HG02884 (cell line): ENCODE measurements around the gene TANGO2.

Experiments used
- ATAC-seq: cut with Tn5 transposase; IDR thresholded peaks from one replicate; pipeline ENCODE4 v1.9.1; 2021; ENCODE audit warnings: mild to moderate bottlenecking, moderate library complexity; ENCODE audit not compliant: unreplicated experiment

Gene TANGO2

GRCh38 chr22:19994851-19995610 lies 25.9 kb upstream of the TANGO2 start:
- ATAC-seq = no peak

- no peak for ATAC-seq
Measured at GRCh38 chr22:19995611-19996339, 25.1 kb upstream of the TANGO2 start.

- ATAC-seq = no peak
Measured at GRCh38 chr22:19996694-19997384, 24.1 kb upstream of the TANGO2 start.

GRCh38 chr22:19997561-19998231 lies 23.2 kb upstream of the TANGO2 start:
- no peak for ATAC-seq

- ATAC-seq = no peak
Measured at GRCh38 chr22:19998232-19998951, 22.5 kb upstream of the TANGO2 start.

GRCh38 chr22:19998991-19999820 lies 21.7 kb upstream of the TANGO2 start:
- ATAC-seq = no peak

GRCh38 chr22:20000246-20001081 lies 20.4 kb upstream of the TANGO2 start:
- ATAC-seq = no peak

GRCh38 chr22:20001082-20001638 lies 19.8 kb upstream of the TANGO2 start:
- ATAC-seq = no peak

GRCh38 chr22:20002128-20002527 lies 18.8 kb upstream of the TANGO2 start:
- ATAC-seq = no peak

GRCh38 chr22:20002636-20003035 lies 18.3 kb upstream of the TANGO2 start:
- no peak for ATAC-seq

GRCh38 chr22:20003304-20003703 lies 17.6 kb upstream of the TANGO2 start:
- ATAC-seq = no peak

GRCh38 chr22:20004464-20004863 lies 16.4 kb upstream of the TANGO2 start:
- no peak for ATAC-seq

GRCh38 chr22:20008221-20008995 lies 12.5 kb upstream of the TANGO2 start:
- ATAC-seq = no peak

- ATAC-seq = no peak
Measured at GRCh38 chr22:20009018-20009491, 11.9 kb upstream of the TANGO2 start.

GRCh38 chr22:20009582-20010306 lies 11.2 kb upstream of the TANGO2 start:
- no peak for ATAC-seq

GRCh38 chr22:20010307-20011122 lies 10.4 kb upstream of the TANGO2 start:
- ATAC-seq = no peak
